GM10266 (cell line): Measurements from ENCODE around the gene CHCHD5.

ENCODE experiments used
- DNase-seq: peaks from one replicate; pipeline ENCODE4 v3.0.0; 2012; ENCODE audit errors: extremely low spot score
- TF ChIP-seq, protein P1 (sequence below): IDR thresholded peaks from 2 replicates; pipeline ENCODE4 v1.5.1; 2012; ENCODE audit warnings: mild to moderate bottlenecking, low read depth; ENCODE audit not compliant: control insufficient read depth, insufficient read depth; ENCODE audit errors: missing control alignments

Gene CHCHD5

DNA sequence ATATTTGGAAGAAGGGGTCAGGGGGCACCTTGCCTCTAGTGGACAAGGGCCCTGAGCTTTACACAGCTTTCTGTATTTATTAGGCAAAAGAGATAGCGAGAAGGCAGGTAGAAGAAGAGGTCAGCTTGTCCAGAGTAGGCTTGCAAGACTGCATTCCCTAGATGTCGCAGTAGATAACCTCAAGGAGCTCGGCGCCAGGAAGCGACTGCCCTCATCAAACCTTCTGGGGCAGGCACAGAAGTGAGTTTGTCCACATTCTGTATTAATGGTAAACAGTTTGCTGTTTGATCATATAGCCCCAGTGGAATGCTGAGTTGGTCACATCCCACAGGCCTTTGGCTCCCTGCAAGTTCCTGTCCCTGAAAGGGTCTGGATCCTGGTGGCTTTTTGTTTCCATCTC lies 7.0 kb downstream of the CHCHD5 start:
- TF ChIP-seq, protein P1, sequence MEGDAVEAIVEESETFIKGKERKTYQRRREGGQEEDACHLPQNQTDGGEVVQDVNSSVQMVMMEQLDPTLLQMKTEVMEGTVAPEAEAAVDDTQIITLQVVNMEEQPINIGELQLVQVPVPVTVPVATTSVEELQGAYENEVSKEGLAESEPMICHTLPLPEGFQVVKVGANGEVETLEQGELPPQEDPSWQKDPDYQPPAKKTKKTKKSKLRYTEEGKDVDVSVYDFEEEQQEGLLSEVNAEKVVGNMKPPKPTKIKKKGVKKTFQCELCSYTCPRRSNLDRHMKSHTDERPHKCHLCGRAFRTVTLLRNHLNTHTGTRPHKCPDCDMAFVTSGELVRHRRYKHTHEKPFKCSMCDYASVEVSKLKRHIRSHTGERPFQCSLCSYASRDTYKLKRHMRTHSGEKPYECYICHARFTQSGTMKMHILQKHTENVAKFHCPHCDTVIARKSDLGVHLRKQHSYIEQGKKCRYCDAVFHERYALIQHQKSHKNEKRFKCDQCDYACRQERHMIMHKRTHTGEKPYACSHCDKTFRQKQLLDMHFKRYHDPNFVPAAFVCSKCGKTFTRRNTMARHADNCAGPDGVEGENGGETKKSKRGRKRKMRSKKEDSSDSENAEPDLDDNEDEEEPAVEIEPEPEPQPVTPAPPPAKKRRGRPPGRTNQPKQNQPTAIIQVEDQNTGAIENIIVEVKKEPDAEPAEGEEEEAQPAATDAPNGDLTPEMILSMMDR: no peak
- DNase-seq: no peak

DNA sequence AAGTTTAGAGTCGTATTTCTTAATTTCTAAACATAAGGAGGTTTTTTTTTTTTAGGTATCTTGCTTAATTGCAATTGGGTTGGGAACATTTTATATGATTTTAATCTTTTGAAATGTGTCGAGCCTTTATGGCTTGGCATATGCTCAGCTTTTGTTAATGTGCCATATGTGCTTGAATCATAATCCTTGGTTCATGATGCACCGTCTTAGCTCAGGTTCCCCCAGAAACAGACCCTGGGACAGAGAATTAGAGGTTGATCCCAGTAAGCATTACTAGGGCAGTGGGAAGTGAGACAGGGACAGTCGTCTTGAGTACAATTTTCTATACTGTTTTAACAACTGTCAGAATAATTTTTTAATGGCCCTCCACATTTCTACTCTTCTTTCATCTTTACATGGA lies 9.3 kb downstream of the CHCHD5 start:
- TF ChIP-seq, protein P1: no peak
- no peak for DNase-seq

DNA sequence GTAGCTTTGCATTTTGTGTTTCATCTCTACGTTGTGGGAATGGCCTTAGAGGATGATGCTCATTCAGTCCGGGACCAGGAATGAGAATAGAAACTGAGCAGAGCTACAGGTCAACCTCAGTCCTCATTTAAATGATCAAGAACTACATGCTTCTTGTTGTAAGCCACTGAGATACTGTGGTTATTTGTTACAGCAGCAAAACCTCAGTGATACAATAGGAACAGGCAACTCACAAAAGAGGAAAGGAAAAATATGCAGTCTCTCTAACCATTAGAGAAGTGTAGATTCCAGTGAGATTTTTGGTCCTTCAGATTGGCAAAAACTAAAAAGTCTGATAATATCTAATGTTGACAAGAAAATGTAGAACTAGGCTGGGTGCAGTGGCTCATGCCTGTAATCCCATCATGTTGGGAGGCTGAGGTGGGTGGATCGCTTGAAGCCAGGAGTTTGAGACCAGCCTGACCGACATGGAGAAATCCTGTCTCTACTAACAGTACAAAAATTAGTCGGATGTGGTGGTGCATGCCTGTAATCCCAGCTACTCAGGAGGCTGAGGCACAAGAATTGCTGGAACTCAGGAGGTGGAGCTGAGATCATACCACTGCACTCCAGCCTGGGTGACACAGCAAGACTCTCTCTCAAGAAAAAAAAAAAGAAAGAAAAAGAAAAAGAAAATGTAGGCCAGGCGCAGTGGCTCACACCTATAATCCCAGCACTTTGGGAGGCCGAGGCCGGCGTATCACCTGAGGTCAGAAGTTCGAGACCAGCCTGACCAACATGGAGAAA lies 13.3 kb downstream of the CHCHD5 start:
- TF ChIP-seq, protein P1: no peak
- no peak for DNase-seq

DNA sequence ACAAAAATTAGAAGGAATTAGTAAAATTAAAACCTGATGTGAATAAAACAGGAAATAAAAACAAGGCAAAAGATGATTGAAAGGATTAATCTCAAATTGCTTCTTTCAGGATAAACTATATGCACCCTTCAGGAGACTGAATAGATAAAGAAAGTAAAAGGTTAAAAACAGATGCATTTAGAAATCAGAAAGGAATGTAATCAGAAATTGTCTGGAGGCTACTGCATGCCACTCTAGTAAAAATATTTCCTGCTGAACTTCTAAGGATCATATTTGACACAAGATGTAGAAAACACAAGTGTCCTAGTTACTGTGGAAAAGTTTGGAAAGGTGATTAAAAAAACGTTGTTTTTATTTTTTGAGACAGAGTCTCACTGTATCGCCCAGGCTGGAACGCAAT lies 16.2 kb downstream of the CHCHD5 start:
- no peak for DNase-seq
- TF ChIP-seq, protein P1: no peak

DNA sequence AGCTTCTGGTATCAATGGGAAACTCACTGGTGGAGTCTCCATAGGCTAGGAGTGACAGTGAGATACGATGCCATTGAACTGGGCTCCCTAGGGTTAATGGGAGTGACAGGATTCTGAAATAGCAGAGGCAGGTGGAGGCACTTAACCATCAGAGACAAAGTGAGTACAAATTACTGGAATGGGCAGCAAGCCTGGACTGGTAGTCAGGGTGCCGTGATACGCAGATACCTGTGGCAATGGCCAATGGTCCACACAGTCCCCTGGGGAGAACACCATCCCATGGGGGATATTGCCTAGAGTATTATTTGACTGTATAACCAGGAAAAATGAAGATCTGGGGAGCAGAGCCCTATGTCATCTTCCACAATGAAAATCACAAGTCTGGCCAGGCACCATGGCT lies 17.3 kb downstream of the CHCHD5 start:
- DNase-seq: no peak
- TF ChIP-seq, protein P1: no peak

DNA sequence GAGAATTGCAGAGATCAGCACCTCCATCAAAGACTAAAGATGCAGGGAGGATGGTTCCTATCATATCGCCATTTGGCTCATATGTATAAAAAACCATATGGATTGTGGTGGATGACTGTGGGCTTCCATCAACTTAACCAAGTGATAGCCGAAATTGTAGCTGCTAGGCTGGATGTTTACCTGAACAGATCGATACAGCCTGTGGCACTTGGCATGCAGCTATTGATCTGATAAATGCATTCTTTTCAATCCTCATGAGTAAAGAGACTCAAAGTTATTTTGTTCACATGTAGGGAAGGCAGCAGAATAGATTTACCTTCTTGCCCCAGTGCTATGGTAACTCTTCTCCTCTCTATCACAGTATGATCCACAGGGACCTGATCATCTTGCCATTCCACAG lies 18.5 kb downstream of the CHCHD5 start:
- no peak for DNase-seq
- TF ChIP-seq, protein P1: no peak

DNA sequence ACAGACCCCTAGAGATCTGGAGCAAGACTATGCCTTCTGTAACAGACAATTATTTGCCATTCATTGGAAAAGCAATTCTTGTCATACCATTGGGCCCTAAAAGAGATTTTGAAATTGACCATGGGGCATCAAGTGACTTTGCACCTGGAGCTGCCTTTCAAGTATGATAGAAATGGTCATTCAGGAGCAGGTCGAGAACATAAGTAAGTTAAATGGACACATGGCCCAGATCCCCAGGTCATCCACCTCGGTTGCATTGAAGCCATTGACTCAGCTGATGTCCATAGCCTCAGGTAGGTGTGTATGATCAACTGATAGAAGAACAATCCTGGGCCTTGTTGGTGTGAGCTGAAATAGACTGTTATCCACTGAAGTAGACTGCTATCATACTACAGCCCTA lies 19.3 kb downstream of the CHCHD5 start:
- TF ChIP-seq, protein P1: no peak

More for the DNA sequence above, 19.3 kb downstream of the CHCHD5 start:
- DNase-seq: no peak
